HUDEP-2 (cell line): Measurements from ENCODE around the gene DCXR.

Experiments used
- DNase-seq, 76 experiments: peaks; one replicate each; lab custom pipeline; 2025; ENCODE audit not compliant: unreplicated experiment in 76 of 76; lab: John Stamatoyannopoulos, UW

DCXR gene

GRCh38 chr17:82024859-82025258, 12.6 kb downstream of the DCXR start:
- DNase-seq: no peak

GRCh38 chr17:82023447-82024241, 13.9 kb downstream of the DCXR start:
- DNase-seq: peak in 14 of 76 experiments; percentile 5 to 76 (median 28)

- peak in 75 of 76 experiments; percentile 86 to 100 (median 99) for DNase-seq
These were observed 14.5 kb downstream of the DCXR start, which contains the start of gene LRRC45 for GRCh38 chr17:82022981-82023446. Gene LRRC45, plus strand, starts transcription at chr17:82023305. Its CDS starts 339 bp downstream, at chr17:82023644.

GRCh38 chr17:82022310-82022980, 15.1 kb downstream of the DCXR start, which contains the start of gene CENPX:
Gene CENPX, minus strand, starts transcription at chr17:82022878. Its CDS starts 17 bp downstream, at chr17:82022861.
- no peak for DNase-seq

GRCh38 chr17:82021900-82022309, 15.6 kb downstream of the DCXR start:
- peak in 11 of 76 experiments; percentile 16 to 40 (median 24) for DNase-seq

- peak in 63 of 76 experiments; percentile 6 to 78 (median 47) for DNase-seq
These were observed 16.2 kb downstream of the DCXR start for GRCh38 chr17:82021107-82021899.

- no peak for DNase-seq
These were observed 16.9 kb downstream of the DCXR start for GRCh38 chr17:82020572-82021106.

- peak in 63 of 76 experiments; percentile 20 to 73 (median 53) for DNase-seq
These were observed 17.6 kb downstream of the DCXR start for GRCh38 chr17:82019690-82020571.

- no peak for DNase-seq
These were observed 18.4 kb downstream of the DCXR start for GRCh38 chr17:82018989-82019689.

- DNase-seq: peak in 1 of 76 experiments; percentile 5
These were observed 19.1 kb downstream of the DCXR start for GRCh38 chr17:82018152-82018988.

- no peak for DNase-seq
These were observed 19.8 kb downstream of the DCXR start for GRCh38 chr17:82017612-82018151.

- no peak for DNase-seq
These were observed 20.5 kb downstream of the DCXR start for GRCh38 chr17:82016875-82017459.

- no peak for DNase-seq
These were observed 21.2 kb downstream of the DCXR start for GRCh38 chr17:82016061-82016874.

GRCh38 chr17:82015311-82015971, 22.1 kb downstream of the DCXR start:
- DNase-seq: no peak

GRCh38 chr17:82014971-82015310, 22.6 kb downstream of the DCXR start:
- no peak for DNase-seq

- DNase-seq: peak in 27 of 76 experiments; percentile 2 to 57 (median 22)
These were observed 23.1 kb downstream of the DCXR start for GRCh38 chr17:82014432-82014831.
